ENCODE measurements around the gene DBP. TPM values are rescaled to one million over a fixed set of nuclear protein-coding genes. Genes with fewer than 3 reads are reported as not detected.

DBP gene
- total RNA-seq, 2 donors from 2014 or later, result 6.9 to 14.6 TPM

DNA sequence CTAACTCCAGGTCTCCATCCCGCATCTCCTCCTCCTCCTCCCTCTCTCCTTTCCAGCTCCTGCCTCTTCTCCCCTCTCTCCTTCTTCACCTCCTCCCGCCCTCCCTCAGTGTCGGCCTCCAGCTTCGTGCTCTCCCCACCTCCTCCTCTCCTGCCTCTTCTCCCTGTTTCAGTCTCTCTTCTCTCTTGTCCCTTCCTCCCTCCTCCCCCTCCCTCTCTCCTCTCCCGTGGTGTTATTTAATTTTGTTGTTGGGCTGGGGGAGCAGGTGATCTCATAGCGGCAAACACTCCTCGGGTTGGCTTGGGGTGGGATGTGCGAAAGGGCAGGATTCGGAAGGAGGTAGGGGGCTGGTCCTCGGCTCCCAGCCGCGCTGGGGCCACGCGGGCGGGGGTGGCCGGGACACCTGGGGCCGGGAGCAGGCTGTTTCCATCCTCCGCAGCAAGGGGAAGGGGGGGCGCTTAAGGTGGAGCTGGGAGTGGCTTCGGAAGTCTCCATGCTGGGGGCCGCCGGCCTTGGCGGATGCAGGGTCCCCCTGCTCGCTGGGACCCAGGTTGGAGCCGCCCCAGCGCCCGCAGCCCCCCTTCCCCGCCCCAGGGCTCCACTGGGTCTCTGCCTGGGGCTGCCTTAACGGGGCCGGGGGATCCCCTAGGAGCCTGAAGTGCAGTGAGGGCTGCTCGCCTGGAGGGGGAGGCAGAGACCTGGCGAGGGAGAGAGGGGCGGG lies 9.0 kb upstream of the DBP start, which contains the start of gene CA11:
Gene CA11 (minus strand): TSS at position 187 of the 721 bp plus-strand sequence. CDS start 555 bp downstream, outside the sequence.
- peak; percentile 86 to 87 for DNase-seq
- intact Hi-C loops (cut with DNase I, micrococcal nuclease), result no loop called here
- ATAC-seq, result peak; percentile 89

DNA sequence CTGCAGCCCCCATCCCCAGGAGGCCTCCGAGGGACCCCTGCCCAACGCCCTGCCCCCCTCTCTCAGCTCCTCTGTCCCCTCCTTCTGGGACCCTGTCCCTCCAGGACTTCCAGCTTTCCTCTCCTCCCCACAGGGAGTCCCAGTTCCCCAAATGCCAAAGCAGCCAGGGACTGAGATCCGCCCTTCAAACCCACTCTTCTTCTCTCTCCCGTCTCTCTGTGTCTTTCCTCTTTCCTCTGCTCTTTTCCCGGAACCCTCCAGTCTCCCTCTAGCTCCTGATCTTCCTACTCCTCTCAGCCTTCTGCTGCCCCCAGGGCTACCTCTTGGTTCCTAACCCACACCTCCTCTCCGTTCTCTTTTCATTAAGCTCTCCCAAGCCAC lies 8.4 kb upstream of the DBP start:
- intact Hi-C loops (cut with DNase I, micrococcal nuclease), result no loop called here
- DNase-seq (no peak), ATAC-seq (peak; percentile 4)

DNA sequence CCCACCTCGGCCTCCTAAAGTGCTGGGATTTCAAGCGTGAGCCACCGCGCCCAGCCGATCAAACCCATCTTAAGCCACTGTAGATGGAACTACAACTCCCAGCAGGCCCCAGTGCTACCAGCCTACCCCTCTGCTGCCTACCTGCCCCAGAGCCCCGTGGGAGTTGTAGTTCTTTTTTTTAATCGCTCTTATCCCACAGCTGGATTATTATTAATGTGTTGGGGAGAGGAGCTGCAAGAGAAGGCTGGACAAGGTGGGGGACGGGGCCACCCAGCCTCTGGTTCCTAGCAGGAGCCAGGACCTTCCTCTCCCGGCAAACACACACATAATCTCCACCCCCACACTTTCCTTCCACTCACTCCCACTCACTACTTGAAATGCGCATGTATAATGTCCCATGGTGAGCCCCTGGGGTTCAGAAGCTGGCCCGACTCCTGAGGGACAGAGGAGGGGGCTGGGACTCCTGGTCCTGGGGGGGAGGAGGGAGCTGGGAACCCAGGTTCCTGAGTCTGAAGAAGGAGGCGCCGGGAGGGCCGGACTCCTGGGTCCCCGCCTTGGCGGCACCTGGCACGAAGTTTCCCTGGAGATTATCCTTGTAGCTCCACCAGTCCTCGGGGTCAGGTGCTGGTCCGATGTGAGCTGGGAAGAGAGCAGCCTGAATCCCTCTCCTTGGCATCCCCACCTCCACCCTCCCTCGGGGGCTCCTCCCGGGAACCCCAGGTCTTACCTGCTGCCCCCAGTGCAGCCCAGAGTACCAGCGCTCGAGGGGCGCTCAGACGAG lies 7.8 kb upstream of the DBP start:
- intact Hi-C loops (cut with DNase I, micrococcal nuclease), result no loop called here
- peak; percentile 66 for ATAC-seq
- DNase-seq, result peak; percentile 73 to 80

DNA sequence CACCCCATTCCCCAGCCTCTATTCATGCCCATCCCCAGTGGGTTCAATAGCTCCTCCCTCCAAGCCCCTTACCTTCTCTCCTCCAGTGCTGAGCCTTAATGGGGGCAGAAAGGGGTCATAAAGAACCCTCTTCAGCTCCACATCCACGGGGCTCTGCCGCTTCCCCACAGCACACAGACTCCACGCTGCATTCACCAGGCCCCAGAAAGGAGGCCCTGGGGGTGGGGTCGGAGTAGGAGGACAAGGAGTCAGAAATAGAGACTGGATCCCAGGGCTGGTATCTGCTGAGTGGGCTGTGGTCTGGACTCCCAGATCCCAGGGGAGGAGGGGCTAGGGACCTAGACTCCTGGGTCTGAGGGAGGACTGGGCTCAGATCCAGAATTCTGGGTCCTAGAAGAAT lies 7.2 kb upstream of the DBP start:
- no peak for DNase-seq
- intact Hi-C loops (cut with DNase I, micrococcal nuclease), result no loop called here
- no peak for ATAC-seq

DNA sequence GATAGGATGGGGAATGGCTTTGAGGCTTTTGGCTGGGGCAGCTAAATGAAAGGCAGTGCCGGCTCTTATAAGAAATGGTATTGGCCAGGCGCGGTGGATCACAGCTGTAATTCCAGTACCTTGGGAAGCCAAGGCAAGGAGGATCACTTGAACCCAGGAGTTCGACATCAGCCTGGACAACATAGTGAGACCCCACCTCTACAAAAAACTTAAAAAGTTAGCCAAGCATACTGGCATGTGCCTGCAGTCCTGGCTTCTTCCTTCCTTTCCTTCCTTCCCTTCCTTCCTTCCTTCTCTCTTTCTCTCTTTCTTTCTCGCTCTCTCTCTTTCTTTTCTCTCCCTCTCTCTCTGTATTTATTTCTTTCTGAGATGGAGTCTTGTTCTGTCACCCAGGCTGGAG lies 5.7 kb upstream of the DBP start:
- ATAC-seq (no peak), DNase-seq (no peak)
- intact Hi-C loops (cut with DNase I, micrococcal nuclease), result no loop called here

DNA sequence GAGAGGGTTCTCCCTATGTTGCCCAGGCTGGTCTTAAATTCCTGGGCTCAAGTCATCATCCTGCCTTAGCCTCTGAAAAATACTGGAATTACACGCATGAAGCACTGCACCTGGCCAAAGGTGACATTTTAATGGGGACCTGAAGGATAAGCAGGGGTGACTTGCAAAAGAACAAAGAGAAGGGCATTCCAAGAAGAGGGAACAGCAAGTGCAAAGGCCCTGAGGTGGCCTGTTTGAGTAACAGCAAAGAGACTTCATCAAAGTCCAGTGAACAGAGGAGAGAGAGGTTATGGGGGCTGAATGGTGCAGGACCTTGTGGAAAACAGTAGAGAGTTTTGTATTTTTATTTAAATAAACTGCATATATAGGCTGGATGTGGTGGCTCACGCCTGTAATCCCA lies 4.7 kb upstream of the DBP start:
- intact Hi-C loops (cut with DNase I, micrococcal nuclease), result no loop called here
- ATAC-seq (no peak), DNase-seq (no peak)

DNA sequence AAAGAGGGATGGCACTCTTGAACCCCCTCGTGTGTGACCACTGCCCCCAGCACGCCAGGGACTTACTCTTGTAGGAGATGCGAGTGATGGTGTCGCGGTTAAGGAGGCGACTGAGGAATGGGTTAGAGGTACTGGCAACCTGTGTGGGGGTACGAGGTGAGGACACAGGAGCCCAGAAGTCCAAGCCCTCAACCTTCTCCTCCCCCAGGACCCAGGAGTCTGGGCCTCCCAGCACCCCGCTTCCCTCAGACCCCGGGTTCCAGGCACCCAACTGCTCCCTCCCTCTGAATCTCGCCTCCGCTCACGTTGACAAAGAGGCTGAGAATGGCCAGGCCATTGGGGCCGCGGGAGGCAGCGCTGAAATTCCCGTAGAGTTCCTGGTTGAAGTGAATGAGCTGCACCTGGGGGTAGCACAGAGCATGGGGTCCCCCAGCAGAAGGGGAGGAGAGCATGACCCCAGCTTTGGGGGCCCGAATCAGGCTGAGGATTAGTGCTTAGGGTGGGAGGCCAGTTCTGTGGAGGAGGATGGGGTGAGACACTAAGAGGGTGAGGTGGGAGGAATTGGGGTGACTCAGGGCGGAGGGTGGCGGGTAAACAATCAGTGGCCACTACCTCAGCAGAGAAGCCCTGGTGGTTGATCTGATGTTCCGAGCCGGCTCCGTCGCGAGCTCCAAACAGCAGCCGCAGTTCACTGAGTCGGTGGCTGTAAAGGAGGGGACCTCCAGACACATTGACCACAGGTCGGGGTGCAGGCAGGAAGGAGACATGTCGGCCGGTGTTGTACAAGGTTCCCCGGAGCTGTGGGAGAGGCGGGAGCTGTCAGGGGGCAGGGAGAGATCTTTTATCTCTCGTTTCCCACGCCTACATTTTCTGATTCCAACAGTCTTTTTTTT lies 2.5 kb upstream of the DBP start:
- ATAC-seq, result no peak
- peak in 1 of 2 donors; percentile 41 for DNase-seq
- intact Hi-C loops (cut with DNase I, micrococcal nuclease), result no loop called here

DNA sequence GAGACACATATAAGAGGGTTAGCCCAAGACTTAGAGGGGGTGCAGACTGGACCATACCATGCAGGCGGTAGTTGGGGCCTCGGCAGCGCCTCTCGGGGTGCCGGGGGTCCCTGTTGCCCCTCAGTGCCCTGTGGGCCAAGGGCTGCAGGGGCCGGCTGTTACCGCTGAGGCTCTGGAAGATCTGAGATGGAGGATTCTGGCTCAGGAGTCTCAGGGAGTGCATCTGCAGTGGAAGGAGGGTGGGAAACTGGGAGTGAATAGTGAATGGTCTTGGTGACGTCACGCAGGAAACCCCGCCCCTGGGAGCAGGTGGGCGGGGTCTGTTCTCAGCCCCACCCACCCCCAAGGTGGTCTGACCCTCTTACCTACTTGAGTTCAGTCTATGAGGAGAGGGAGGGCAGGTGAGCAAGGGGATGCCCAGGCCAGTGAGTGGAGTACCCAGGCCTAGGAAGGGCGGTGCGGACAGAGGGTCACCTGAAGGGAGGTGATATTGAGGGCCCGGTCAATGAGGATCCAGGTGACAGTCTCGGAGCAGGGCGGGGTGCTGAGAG lies 1.7 kb upstream of the DBP start:
- ATAC-seq (no peak), DNase-seq (peak; percentile 42 to 53)
- intact Hi-C loops (cut with DNase I, micrococcal nuclease), result no loop called here

DNA sequence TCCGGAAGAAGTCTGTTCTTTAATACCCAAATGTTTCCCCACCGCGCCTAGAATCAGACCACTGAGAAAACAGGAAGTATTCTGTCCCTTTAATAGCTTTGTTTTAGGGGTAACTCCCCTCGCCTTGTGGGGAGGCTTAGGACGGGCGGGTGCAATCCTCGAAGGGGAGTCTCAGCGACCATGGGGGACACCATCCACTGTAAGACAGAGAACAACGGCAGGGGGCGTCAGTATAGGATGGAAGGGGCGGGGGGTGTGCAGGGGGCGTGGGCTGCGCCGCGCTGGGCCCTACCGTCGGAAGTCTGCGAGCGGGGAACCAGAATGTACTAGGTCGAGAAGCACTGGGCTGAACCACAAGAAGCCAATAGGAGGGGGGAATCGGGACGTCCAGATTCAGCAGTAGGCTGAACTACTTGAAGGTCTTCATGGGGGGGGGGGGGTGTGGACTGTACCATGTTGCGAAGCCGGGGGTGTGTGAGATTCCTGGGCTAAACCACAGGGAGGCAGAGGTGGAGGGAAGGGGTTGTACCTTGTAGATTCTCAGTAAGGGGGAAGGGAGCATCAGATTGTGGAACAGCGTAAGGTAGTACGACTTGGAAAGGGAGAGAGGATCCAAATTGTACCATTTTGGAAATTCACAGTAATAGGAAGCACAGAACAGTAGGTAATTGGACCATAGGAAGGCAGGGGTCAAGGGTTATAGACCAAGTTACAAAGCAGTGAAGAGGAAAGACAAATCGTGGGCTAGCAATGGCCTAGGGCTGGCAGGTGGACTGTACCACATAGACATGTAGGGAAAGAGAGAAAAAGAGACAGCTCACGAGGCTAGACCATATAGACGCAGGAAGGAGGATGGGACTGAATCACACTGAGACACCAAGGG lies 1.0 kb upstream of the DBP start:
- ATAC-seq (peak; percentile 32), DNase-seq (peak; percentile 80 to 92)
- intact Hi-C loops (cut with DNase I, micrococcal nuclease), result no loop called here

DNA sequence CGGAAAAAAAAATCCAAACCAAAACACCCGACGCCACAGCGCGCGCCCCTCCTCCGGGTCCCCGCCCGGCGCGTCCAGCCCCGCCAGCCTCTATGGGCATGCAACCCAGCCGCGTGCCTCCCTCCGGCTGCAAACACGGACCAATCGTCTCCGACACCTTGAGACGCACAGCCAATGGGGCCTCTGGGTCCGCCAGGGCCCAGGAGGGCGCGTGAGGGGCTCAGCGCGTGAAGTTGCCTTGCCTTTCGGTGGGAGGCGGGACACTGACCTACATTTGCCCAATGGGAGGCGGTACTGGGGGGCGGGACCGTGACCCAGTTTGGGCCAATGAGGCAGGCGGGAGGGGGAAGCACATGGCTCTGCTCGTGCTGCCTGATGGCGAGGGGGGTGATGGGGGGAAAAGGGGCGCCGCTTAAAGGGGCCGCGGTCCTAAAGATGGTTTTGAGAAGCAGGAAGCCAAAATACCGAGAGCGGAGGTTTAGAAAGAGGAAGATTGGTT lies 319 bp upstream of the DBP start:
- peak; percentile 61 for ATAC-seq
- peak; percentile 99 to 100 for DNase-seq
- intact Hi-C loops (cut with DNase I, micrococcal nuclease), result no loop called here

DNA sequence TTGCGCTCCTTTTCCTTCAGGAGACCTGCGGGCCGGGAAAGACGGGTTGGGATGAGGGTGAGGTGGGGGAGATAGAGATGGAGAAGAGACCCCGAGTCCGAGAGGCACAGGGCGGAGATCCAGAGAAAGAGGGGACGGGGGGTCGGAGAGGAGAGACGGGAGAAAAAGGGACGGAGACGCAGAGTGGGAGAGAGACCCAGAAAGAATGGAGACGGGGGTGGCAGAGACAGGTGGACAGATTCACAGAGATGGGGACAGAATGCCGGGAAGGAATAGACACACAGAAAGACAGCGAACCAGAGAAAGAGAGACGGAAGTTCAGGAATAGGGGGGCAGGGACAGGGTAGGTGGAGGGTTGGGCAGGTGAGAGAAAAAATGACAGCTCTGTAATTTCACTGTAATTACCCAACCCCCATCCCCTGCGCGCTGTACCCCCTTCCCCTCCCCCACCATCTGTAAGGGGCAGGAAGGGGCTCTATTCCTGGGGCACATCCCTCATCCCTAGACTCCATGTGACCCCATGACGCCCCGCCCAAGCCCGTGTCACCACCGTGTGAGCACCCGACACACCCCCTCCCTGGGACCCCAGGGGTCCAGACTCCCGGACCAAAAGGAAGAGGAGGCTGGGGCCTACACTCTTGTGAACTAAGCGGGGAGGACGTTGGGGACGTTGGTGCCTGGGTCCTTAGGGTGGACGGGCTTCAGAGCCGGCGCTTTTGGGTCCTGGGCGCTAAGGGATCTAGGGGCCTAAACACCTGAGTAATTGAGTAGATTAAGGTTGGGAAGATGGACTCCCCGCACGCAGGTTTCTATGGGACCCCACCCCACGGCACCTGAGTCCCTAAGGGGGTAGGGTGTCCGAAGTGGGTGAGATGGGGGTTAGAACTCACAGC lies 967 bp downstream of the DBP start:
- DNase-seq, result peak; percentile 74 to 76
- intact Hi-C loops (cut with DNase I, micrococcal nuclease), result no loop called here
- ATAC-seq, result no peak

DNA sequence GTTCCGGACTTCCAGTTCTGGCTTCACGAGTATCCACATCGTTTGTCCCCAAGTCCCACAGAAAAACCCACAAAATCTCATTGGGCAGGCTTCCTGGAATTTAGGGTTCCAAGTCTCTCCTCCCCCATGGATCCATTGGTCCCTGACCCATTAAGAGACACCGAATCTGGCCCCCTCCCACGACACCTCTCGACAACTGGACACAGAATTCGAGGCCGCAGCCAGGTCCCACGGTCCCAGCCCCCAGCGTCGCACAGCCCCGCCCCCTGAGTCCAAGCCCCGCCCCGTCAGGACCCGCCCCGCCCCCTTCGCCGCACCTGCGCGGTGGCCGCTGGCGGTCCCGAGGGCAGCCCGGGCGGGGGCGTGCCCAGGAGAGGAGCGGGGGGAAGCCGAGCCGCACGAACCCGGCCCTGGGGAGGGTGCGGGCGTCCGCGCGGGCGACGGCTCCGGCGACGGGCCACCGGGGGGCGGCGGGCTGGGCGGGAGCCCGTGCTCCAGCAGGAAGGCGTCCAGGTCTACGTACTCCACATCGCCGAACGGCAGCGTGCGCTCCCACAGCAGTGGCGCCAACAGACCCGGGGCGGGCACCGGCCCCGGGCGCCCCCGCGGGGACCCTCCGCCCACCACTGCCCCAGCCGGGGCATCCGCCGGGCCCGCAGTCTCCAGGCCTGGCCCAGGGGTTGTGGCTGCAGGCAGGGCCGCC lies 1.8 kb downstream of the DBP start:
- ATAC-seq (peak; percentile 45), DNase-seq (peak; percentile 79 to 80)
- intact Hi-C loops (cut with DNase I, micrococcal nuclease), result no loop called here

DNA sequence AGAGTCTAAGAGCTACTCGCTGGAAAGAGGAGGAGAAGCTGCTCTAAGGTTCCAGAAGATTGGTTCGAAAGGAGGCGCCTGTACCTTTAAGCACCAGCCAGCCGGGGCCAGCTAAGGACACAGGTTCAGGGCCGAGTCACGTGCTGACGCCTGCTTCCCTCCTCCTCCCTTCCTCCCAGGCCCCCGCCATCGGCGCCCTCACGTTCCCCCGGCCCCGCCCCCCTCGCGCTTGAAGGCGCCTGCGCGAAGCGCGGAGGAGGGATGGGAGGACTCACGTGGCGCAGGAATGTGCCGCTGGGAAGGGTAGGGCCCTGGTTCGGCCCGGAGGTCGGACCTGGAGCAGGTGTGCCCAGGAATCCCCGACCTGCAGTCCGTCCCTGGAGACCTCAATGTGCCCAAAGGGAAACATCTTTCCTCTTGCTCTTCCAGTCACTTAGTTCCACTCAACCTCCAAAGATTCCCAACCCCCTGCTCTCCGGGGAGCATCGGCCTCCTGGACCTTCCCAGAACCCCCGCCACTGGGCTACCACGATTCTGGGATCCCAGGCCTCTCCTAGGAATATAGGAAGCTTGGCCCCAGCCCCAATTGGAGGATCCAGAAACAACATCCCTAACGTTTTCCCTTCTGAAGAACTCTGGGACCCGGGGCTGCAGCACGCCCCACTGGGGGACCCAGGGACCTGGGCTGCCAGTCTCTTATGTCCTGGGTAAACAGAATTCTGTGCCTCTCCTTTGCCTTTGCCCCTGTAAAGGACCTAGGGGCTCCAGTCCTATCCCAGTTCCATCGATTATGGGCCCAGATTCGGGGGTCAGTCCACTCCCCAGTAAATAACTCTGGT lies 2.5 kb downstream of the DBP start:
- ATAC-seq (peak; percentile 49), DNase-seq (peak; percentile 98)
- intact Hi-C loops (cut with DNase I, micrococcal nuclease), result no loop called here

DNA sequence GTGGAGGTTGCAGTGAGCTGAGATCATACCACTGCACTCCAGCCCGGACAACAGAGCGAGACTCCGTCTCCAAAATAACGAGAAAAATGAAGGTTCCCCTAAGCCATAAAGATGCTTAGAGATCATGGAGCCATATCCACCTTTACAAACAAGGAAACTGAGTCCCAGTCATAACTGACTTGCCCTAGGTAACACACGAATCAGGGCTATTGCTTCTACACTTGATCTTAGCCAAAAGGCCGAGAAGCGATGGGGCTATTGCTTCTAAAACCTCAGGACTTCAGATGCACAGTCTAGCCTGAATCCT lies 3.2 kb downstream of the DBP start:
- intact Hi-C loops (cut with DNase I, micrococcal nuclease), result no loop called here
- ATAC-seq (no peak), DNase-seq (no peak)

DNA sequence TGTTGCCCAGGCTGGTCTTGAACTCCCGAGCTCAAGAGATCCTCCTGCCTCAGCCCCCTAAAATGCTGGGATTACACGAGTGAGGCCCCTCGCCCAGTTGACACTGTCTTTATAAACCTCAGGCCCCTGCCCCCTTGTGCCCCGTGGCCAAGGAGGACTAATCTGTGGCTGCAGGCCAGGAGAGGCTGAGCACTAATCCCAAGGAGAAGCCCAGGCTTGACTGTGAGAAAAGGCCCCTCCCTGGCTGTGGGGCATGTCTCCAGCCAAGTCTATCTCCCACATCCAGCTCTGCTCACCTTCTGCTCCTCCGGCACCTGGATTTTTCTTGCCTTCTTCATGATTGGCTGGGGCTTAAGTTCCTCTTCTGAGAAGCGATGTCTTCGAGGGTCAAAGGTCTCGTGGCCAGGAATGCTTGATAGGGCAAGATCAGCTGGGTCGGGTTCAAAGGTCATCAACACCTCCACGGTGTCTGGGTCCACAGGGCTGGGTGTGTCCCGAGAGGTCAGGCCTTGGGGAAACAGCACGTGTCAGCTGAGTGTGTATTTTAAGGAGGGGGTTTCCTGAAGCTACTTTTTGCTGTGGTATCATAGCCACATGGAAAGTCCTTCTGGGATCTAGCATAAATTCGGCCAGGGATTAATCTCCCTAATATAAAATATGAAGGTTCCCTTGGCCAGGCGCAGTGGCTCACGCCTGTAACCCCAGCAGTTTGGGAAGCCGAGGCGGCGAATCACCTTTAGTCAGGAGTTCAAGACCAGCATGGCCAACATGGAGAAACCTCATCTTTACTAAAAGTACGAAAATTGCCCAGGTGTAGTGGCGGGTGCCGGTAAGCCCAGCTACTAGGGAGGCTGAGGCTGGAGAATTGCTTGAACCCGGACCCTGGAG lies 3.8 kb downstream of the DBP start:
- intact Hi-C loops (cut with DNase I, micrococcal nuclease), result no loop called here
- ATAC-seq (peak; percentile 7), DNase-seq (peak; percentile 65 to 86)
